H1 (cell line): ENCODE measurements around the gene TLCD3A. TPM values are rescaled to one million over a fixed set of nuclear protein-coding genes. Genes with fewer than 3 reads are reported as not detected.

ENCODE experiments used
- CHD7 ChIP-seq: fragments of 300-600 bp; sonication (generic); IDR thresholded peaks from 2 replicates; pipeline ENCODE4 v1.7.1; 2012; ENCODE audit warnings: low read length, moderate library complexity, mild to moderate bottlenecking, inconsistent platforms; ENCODE audit not compliant: insufficient replicate concordance
- RXRA ChIP-seq: IDR thresholded peaks from 2 replicates; pipeline ENCODE4 v1.6.1; 2011; ENCODE audit warnings: low read depth, mild to moderate bottlenecking, low read length, moderate library complexity; ENCODE audit not compliant: insufficient read depth
- TAF7 ChIP-seq: optimal IDR thresholded peaks from 2 replicates; pipeline ENCODE3; 2011; ENCODE audit warnings: low read depth, mild to moderate bottlenecking, inconsistent platforms, low read length, moderate library complexity, borderline replicate concordance
- TCF12 ChIP-seq: IDR thresholded peaks from 2 replicates; pipeline ENCODE4 v1.6.1; 2011; ENCODE audit warnings: low read depth, mild to moderate bottlenecking, low read length
- polyA plus RNA-seq, 7 experiments: library from polyadenylated mRNA; depleted of rRNA in 3 of 7; stranded (reverse) in 5 of 7; unstranded in 2 of 7; fragments of >200 nt in 5 of 7; fragments of 200-250 nt in 2 of 7; gene quantifications; 1 replicate in 5 of 7; 2 replicates in 1 of 7; 4 replicates in 1 of 7; pipeline versions ENCODE4 v1.2.1 to v1.2.3, GENCODE V29; 2011 to 2013; ENCODE audit warnings: missing spikeins in 2 of 7, mixed read lengths in 2 of 7
- total RNA-seq: library from RNA; stranded (reverse); fragmentation: NEBNext Ultra II Directional; extraction: Animal tissue kit (Norgen Biotek cat#: 25700); gene quantifications from 2 replicates; pipeline ENCODE4 v1.2.1, GENCODE V29; 2021

TLCD3A gene
- total and polyA plus RNA-seq, 2 of the 8 experiments (the other 6 are each of a cell fraction or from before 2014, with no cell fraction given), result 26.1 to 48.8 TPM

- TF ChIP-seq RXRA (no peak), TCF12 (no peak), CHD7 (no peak), TAF7 (no peak)
These were observed 29.1 kb upstream of the TLCD3A start (continued) for GRCh38 chr17:703081-703875.
